ENCODE data around the gene RHPN2.
A peak's percentile ranks its signal among the peaks of the same experiment; 100 is the strongest.
"Not testable (repeated sequence)": the region's sequence is repeated elsewhere in the genome, so short reads cannot be mapped to it uniquely, and the experiment has no call there.

Gene RHPN2

GRCh38 chr19:33047422-33047821, 17.3 kb downstream of the RHPN2 start:
- no peak overlapping the region for H3K27ac ChIP-seq (ENCODE audit: low read depth, low read length, severe bottlenecking)
- H3K4me3 ChIP-seq (ENCODE audit: extremely low read depth, insufficient read depth, low read length, poor library complexity, severe bottlenecking): no peak overlapping the region
- peaks cover 5% of the 10 kb centered on the region for H3K36me3 ChIP-seq (ENCODE audit: control insufficient read depth, insufficient read depth, low read length)
- WGBS, 2 experiments (ENCODE audit: insufficient coverage in 2 of 2): 67 to 80% methylated on average over 5 to 7 of the region's 8 CpGs
- H3K9me3 ChIP-seq (ENCODE audit: control insufficient read depth, low read length): no peaks in the 10 kb centered on the region
- peaks cover 10% of the 10 kb centered on the region for H3K4me1 ChIP-seq (ENCODE audit: control insufficient read depth, insufficient read depth, low read length, poor library complexity, severe bottlenecking)

- H3K27ac ChIP-seq (ENCODE audit: low read depth, low read length, severe bottlenecking); H3K4me1 ChIP-seq (ENCODE audit: control insufficient read depth, insufficient read depth, low read length, poor library complexity, severe bottlenecking); H3K9me3 ChIP-seq (ENCODE audit: control insufficient read depth, low read length); H3K36me3 ChIP-seq (ENCODE audit: control insufficient read depth, insufficient read depth, low read length); H3K4me3 ChIP-seq (ENCODE audit: extremely low read depth, insufficient read depth, low read length, poor library complexity, severe bottlenecking): not testable (repeated sequence)
- 82 to 89% methylated on average over 3 of the region's 3 CpGs for WGBS, 2 experiments (ENCODE audit: insufficient coverage in 2 of 2)
Measured at GRCh38 chr19:33041828-33042160, 22.9 kb downstream of the RHPN2 start.

GRCh38 chr19:33040994-33041827, 23.5 kb downstream of the RHPN2 start:
- H3K4me3 ChIP-seq (ENCODE audit: extremely low read depth, insufficient read depth, low read length, poor library complexity, severe bottlenecking): no peak overlapping the region
- H3K4me1 ChIP-seq (ENCODE audit: control insufficient read depth, insufficient read depth, low read length, poor library complexity, severe bottlenecking): no peaks in the 10 kb centered on the region
- H3K36me3 ChIP-seq (ENCODE audit: control insufficient read depth, insufficient read depth, low read length): peaks cover 7% of the 10 kb centered on the region
- 73 to 81% methylated on average over 6 to 8 of the region's 9 CpGs for WGBS, 2 experiments (ENCODE audit: insufficient coverage in 2 of 2)
- no peaks in the 10 kb centered on the region for H3K9me3 ChIP-seq (ENCODE audit: control insufficient read depth, low read length)
- peak overlapping the region; percentile 13 for H3K27ac ChIP-seq (ENCODE audit: low read depth, low read length, severe bottlenecking)

DNA sequence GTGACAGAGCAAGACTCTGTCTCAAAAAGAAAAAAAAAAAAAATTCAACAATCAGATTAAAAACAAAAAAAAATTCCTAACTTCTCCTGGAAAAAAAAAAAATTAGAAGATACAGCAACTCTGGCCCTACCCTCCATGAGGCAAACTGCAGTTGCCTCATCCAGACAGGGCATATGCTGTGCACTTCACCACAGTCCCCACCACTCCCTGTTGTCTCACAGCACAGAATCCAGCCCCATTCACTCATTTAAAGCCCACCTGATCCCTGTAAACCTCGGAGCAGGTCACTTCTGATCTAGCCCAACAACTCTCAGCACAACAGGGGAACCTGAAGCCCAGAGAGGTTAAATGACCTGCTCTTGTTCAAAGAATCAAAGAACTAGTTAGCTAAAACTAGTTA, 24.9 kb downstream of the RHPN2 start:
- no peak overlapping the region for H3K27ac ChIP-seq (ENCODE audit: low read depth, low read length, severe bottlenecking)
- no peaks in the 10 kb centered on the region for H3K4me1 ChIP-seq (ENCODE audit: control insufficient read depth, insufficient read depth, low read length, poor library complexity, severe bottlenecking)
- peaks cover 10% of the 10 kb centered on the region for H3K36me3 ChIP-seq (ENCODE audit: control insufficient read depth, insufficient read depth, low read length)
- 100% methylated on average over 1 of the region's 1 CpG for WGBS, 2 experiments (ENCODE audit: insufficient coverage in 2 of 2)
- H3K4me3 ChIP-seq (ENCODE audit: extremely low read depth, insufficient read depth, low read length, poor library complexity, severe bottlenecking): no peak overlapping the region
- no peaks in the 10 kb centered on the region for H3K9me3 ChIP-seq (ENCODE audit: control insufficient read depth, low read length)

DNA sequence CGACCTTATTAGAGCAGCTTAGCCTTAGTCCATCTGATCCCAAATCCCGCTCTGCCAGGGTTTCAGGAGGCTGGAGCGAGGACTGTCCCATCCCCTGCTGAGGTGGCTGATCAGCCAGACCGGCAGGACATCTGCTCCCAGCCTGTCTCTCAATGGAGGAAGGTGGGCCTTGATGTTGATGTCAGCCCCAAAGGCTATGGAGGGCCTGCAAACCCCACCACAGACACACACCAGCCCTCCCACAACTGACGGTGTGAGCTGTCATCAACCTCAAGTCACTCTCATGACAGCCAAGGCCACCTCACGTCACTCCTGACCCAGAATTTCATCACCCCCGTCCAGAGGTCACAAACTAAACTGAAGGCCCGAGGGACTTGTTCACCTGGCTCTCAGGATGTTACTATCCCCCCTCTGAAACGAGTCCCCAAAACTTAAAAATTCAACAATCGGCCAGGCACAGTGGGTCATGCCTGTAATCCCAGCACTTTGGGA, 25.5 kb downstream of the RHPN2 start:
- H3K4me1 ChIP-seq (ENCODE audit: control insufficient read depth, insufficient read depth, low read length, poor library complexity, severe bottlenecking): no peaks in the 10 kb centered on the region
- no peaks in the 10 kb centered on the region for H3K9me3 ChIP-seq (ENCODE audit: control insufficient read depth, low read length)
- 89 to 91% methylated on average over 6 to 10 of the region's 10 CpGs for WGBS, 2 experiments (ENCODE audit: insufficient coverage in 2 of 2)
- H3K27ac ChIP-seq (ENCODE audit: low read depth, low read length, severe bottlenecking): no peak overlapping the region
- peaks cover 10% of the 10 kb centered on the region for H3K36me3 ChIP-seq (ENCODE audit: control insufficient read depth, insufficient read depth, low read length)
- H3K4me3 ChIP-seq (ENCODE audit: extremely low read depth, insufficient read depth, low read length, poor library complexity, severe bottlenecking): no peak overlapping the region

- not testable (repeated sequence) for H3K9me3 ChIP-seq (ENCODE audit: control insufficient read depth, low read length); H3K27ac ChIP-seq (ENCODE audit: low read depth, low read length, severe bottlenecking); H3K4me3 ChIP-seq (ENCODE audit: extremely low read depth, insufficient read depth, low read length, poor library complexity, severe bottlenecking); H3K36me3 ChIP-seq (ENCODE audit: control insufficient read depth, insufficient read depth, low read length); H3K4me1 ChIP-seq (ENCODE audit: control insufficient read depth, insufficient read depth, low read length, poor library complexity, severe bottlenecking)
- WGBS, 2 experiments (ENCODE audit: insufficient coverage in 2 of 2): 93% methylated on average over 10 to 16 of the region's 18 CpGs
Measured at GRCh38 chr19:33037168-33038025, 27.3 kb downstream of the RHPN2 start.

DNA sequence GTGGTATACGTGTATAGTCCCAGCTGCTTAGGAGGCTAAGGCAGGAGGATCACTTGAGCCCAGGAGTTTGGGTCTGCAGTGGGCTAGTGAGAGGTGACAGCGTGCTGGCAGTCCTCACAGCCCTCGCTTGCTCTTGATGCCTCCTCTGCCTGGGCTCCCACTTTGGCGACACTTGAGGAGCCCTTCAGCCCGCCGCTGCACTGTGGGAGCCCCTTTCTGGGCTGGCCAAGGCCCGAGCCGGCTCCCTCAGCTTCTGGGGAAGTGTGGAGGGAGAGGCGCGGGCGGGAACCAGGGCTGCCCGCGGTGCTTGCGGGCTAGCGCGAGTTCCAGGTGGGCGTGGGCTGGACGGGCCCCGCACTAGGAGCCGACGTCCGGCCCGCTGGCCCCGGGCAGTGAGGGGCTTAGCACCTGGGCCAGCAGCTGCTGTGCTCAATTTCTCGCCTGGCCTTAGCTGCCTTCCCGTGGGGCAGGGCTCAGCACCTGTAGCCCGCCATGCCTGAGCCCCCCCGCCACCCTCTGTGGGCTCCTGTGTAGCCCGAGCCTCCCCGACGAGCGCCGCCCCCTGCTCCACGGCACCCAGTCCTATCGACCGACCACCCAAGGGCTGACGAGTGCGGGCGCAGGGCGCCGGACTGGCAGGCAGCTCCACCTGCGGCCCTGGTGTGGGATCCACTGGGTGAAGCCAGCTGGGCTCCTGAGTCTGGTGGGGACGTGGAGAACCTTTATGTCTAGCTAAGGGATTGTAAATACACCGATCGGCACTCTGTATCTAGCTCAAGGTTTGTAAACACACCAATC, 28.1 kb downstream of the RHPN2 start:
- not testable (repeated sequence) for H3K4me1 ChIP-seq (ENCODE audit: control insufficient read depth, insufficient read depth, low read length, poor library complexity, severe bottlenecking); H3K9me3 ChIP-seq (ENCODE audit: control insufficient read depth, low read length); H3K4me3 ChIP-seq (ENCODE audit: extremely low read depth, insufficient read depth, low read length, poor library complexity, severe bottlenecking); H3K36me3 ChIP-seq (ENCODE audit: control insufficient read depth, insufficient read depth, low read length); H3K27ac ChIP-seq (ENCODE audit: low read depth, low read length, severe bottlenecking)
- 95 to 97% methylated on average over 26 to 39 of the region's 45 CpGs for WGBS, 2 experiments (ENCODE audit: insufficient coverage in 2 of 2)

DNA sequence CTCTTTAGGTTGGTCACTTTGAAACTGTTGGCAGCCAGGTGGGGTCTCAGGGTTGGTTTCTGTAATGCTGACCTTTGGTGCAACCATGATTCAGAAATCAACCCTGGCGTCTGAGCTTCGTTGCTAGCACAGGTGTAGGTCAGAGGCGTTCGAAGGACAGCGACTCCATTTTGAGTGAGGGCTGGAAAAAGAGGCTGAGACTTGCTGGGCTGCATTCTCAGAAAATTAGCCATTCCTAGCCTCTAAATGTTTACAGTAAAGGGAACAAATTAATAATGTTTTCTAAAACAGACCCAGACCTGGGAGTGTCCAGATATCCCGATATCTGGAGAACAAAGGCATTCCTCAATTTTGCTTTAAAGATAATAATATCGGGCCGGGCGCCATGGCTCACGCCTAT, 29.2 kb downstream of the RHPN2 start:
- Histone ChIP-seq H3K36me3 (ENCODE audit: control insufficient read depth, insufficient read depth, low read length) (peaks cover 5% of the 10 kb centered on the region), H3K27ac (ENCODE audit: low read depth, low read length, severe bottlenecking) (no peak overlapping the region), H3K4me3 (ENCODE audit: extremely low read depth, insufficient read depth, low read length, poor library complexity, severe bottlenecking) (no peak overlapping the region), H3K9me3 (ENCODE audit: control insufficient read depth, low read length) (peaks cover under 1% of the 10 kb centered on the region), H3K4me1 (ENCODE audit: control insufficient read depth, insufficient read depth, low read length, poor library complexity, severe bottlenecking) (no peaks in the 10 kb centered on the region)
- 88 to 90% methylated on average over 8 to 10 of the region's 10 CpGs for WGBS, 2 experiments (ENCODE audit: insufficient coverage in 2 of 2)

DNA sequence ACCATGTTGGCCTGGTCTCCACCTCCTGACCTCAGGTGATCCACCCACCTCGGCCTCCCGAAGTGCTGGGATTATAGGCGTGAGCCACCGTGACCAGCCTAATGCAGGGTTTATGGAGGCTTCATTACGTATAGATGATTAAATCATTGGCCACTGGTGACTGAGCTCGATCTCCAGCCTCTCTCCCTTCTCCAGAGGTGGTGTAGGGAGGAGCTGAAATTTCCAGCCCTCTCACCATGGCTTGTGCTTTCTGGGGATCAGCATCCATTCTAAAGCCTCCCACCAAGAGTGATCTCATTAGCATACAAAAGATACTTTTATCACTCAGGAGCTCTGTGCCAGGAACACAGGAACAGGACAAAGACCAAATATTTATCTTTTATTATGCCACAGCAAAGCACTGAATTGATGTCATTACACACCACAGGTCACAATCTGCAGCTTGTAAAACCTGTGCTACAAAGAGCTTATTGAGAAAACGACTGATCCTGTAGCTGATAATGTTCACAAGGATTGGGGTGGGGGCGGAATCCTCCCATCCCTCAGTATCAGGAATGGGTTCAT, 32.4 kb downstream of the RHPN2 start:
- H3K27ac ChIP-seq (ENCODE audit: low read depth, low read length, severe bottlenecking): no peak overlapping the region
- no peak overlapping the region for H3K4me3 ChIP-seq (ENCODE audit: extremely low read depth, insufficient read depth, low read length, poor library complexity, severe bottlenecking)
- peaks cover 10% of the 10 kb centered on the region for H3K36me3 ChIP-seq (ENCODE audit: control insufficient read depth, insufficient read depth, low read length)
- WGBS, 2 experiments (ENCODE audit: insufficient coverage in 2 of 2): 56 to 77% methylated on average over 5 to 7 of the region's 8 CpGs
- peaks cover 11% of the 10 kb centered on the region for H3K9me3 ChIP-seq (ENCODE audit: control insufficient read depth, low read length)
- H3K4me1 ChIP-seq (ENCODE audit: control insufficient read depth, insufficient read depth, low read length, poor library complexity, severe bottlenecking): no peaks in the 10 kb centered on the region

DNA sequence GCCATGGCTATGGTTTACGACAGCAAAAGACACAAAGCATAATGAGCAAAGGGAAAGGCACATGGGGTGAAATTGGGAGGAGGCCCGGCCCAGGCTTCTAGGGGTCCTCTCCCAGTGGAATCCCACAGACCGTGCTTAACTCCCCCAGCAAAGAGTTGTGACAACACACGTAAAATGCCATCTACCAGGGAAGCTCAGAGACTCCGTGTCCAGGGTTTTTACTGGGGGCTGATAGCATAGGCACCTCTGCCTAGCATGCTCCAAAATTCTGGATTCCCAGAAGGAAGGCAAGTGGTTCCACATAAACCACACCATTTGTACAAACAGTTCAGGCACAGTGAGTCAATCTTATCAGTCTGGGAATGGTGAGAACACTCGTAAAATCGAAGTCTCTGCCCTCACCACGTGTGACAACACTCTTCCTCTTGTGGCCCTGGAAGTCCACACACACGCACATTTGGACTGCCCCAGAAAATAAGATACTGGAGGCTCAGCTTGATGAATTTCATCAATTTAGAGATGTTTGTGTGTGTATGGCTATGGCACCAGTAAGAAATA, 34.9 kb downstream of the RHPN2 start:
- peaks cover 6% of the 10 kb centered on the region for H3K36me3 ChIP-seq (ENCODE audit: control insufficient read depth, insufficient read depth, low read length)
- WGBS, 2 experiments (ENCODE audit: insufficient coverage in 2 of 2): 96 to 97% methylated on average over 7 to 9 of the region's 9 CpGs
- peaks cover 11% of the 10 kb centered on the region for H3K9me3 ChIP-seq (ENCODE audit: control insufficient read depth, low read length)
- H3K4me1 ChIP-seq (ENCODE audit: control insufficient read depth, insufficient read depth, low read length, poor library complexity, severe bottlenecking): peaks cover under 1% of the 10 kb centered on the region
- no peak overlapping the region for H3K4me3 ChIP-seq (ENCODE audit: extremely low read depth, insufficient read depth, low read length, poor library complexity, severe bottlenecking)
- no peak overlapping the region for H3K27ac ChIP-seq (ENCODE audit: low read depth, low read length, severe bottlenecking)
